Gastroesophageal sphincter (tissue), 4 donors: Measurements from ENCODE around the gene SHISAL2B. TPM values are rescaled to one million over a fixed set of nuclear protein-coding genes. Genes with fewer than 3 reads are reported as not detected.

Experiments used
- ATAC-seq: fragments of 150-250 bp; one replicate; pipeline ENCODE4 v1.9.1; 2016; ENCODE audit warnings: mild to moderate bottlenecking, moderate library complexity
- H3K27ac ChIP-seq, 4 donors: fragments of 200-600 bp; sonication (generic) in 3 of 4; 1 replicate in 3 of 4; 2 replicates in 1 of 4; pipeline ENCODE4 v1.5.1; 2016 to 2019
- H3K27me3 ChIP-seq: fragments of 200-600 bp; sonication (generic); one replicate; pipeline ENCODE4 v1.5.1; 2019
- H3K36me3 ChIP-seq, 2 donors: fragments of 200-600 bp; sonication (generic); one replicate each; pipeline ENCODE4 v1.5.1; 2019; ENCODE audit warnings: control low read depth in 1 of 2
- H3K4me1 ChIP-seq, 3 donors: fragments of 200-600 bp; sonication (generic); 1 replicate in 2 of 3; 2 replicates in 1 of 3; pipeline ENCODE4 v1.5.1; 2016 to 2019; ENCODE audit warnings: control low read depth in 2 of 3
- H3K4me3 ChIP-seq, 2 donors: fragments of 200-600 bp; sonication (generic); one replicate each; pipeline ENCODE4 v1.5.1; 2019; ENCODE audit warnings: mild to moderate bottlenecking in 1 of 2, moderate library complexity in 1 of 2
- H3K9me3 ChIP-seq, 3 donors: fragments of 200-600 bp; sonication (generic); one replicate each; pipeline ENCODE4 v1.5.1; 2017 to 2019; ENCODE audit warnings: control low read depth in 2 of 3
- CTCF ChIP-seq, 4 experiments: fragments of 200-600 bp in 2 of 4; fragments of 450-650 bp in 2 of 4; sonication (generic) in 1 of 4; IDR thresholded peaks; one replicate each; pipeline ENCODE4 v1.5.1; 2017 to 2019; ENCODE audit warnings: antibody characterized with exemption in 4 of 4, mild to moderate bottlenecking in 2 of 4, moderate library complexity in 2 of 4
- EP300 ChIP-seq: sonication (generic); formaldehyde crosslinking; IDR thresholded peaks from one replicate; pipeline ENCODE4 v1.6.1; 2017; ENCODE audit warnings: antibody characterized with exemption, mild to moderate bottlenecking
- POLR2A ChIP-seq, 2 donors: fragments of 450-650 bp; IDR thresholded peaks; one replicate each; pipeline ENCODE4 v1.6.1; 2017; ENCODE audit warnings: antibody characterized with exemption in 2 of 2, mild to moderate bottlenecking in 2 of 2, moderate library complexity in 1 of 2
- POLR2AphosphoS5 ChIP-seq: sonication (generic); formaldehyde crosslinking; IDR thresholded peaks from one replicate; pipeline ENCODE4 v1.6.1; 2017; ENCODE audit warnings: antibody characterized with exemption
- WGBS, 2 donors: methylation state at CpG; one replicate each; pipeline ENCODE4 v1.1.5; 2018; ENCODE audit warnings: low coverage in 1 of 2; 5-methylcytosine and 5-hydroxymethylcytosine counted together
- total RNA-seq, 4 donors: library from RNA; depleted of rRNA; stranded (reverse); fragments of >200 nt; gene quantifications; one replicate each; pipeline ENCODE4 v1.1.0, GENCODE V29; 2016

Gene SHISAL2B
- total RNA-seq, 4 donors from 2014 or later, result not detected

- ATAC-seq, result no peak
- H3K9me3 ChIP-seq, result no peaks in the 10 kb centered on the region
- H3K27ac ChIP-seq, result no peak overlapping the region
- H3K4me1 ChIP-seq, result peaks cover 21 to 61% (median 21%) of the 10 kb centered on the region in 3 donors
- 71 to 74% methylated on average over 2 of the region's 2 CpGs for WGBS, 2 donors
- TF ChIP-seq POLR2AphosphoS5 (no peak), POLR2A (IDR thresholded peaks at IDR 0.05) (no peak), EP300 (no peak), CTCF (IDR thresholded peaks at IDR 0.05) (no peak)
- peaks cover 3 to 20% of the 10 kb centered on the region in 2 donors for H3K36me3 ChIP-seq
- H3K4me3 ChIP-seq, result peak overlapping the region; percentile 59 to 78
- H3K27me3 ChIP-seq, result no peaks in the 10 kb centered on the region
These were observed 76.6 kb downstream of the SHISAL2B start for GRCh38 chr5:64766941-64767340.

Other genes starting within 250 kb of the SHISAL2B start
- 1 to 10 TPM; 1.5 to 4.4 (median 3.7) TPM for gene RGS7BP, start 184.5 kb upstream of the SHISAL2B start, total RNA-seq
- gene SREK1IP1, start 78.2 kb downstream of the SHISAL2B start, total RNA-seq, result 10 to 100 TPM in 3 of 4 donors, 1 to 10 TPM in 1; 9.8 to 18.4 (median 15.5) TPM
- gene CWC27, start 78.4 kb downstream of the SHISAL2B start, total RNA-seq, result 10 to 100 TPM; 13.0 to 22.9 (median 19.9) TPM